HG03066 (cell line): ENCODE data around the gene CCSER1.
"Not testable (repeated sequence)": the region's sequence is repeated elsewhere in the genome, so short reads cannot be mapped to it uniquely, and the experiment has no call there.

ENCODE experiments used
- ATAC-seq: cut with Tn5 transposase; IDR thresholded peaks from one replicate; pipeline ENCODE4 v1.9.1; 2021; ENCODE audit warnings: low read depth; ENCODE audit not compliant: unreplicated experiment

The CCSER1 gene

GRCh38 chr4:91317434-91317833, 1190.2 kb downstream of the CCSER1 start:
- no peak for ATAC-seq

GRCh38 chr4:91319556-91320268, 1192.5 kb downstream of the CCSER1 start:
- ATAC-seq, result no peak

- ATAC-seq, result no peak
Observed at GRCh38 chr4:91322961-91323360, 1195.8 kb downstream of the CCSER1 start.

- ATAC-seq, result no peak
Observed at GRCh38 chr4:91325495-91325894, 1198.3 kb downstream of the CCSER1 start.

- not testable (repeated sequence) for ATAC-seq
Observed at GRCh38 chr4:91326167-91326566, 1199.0 kb downstream of the CCSER1 start.

- no peak for ATAC-seq
Observed at GRCh38 chr4:91330555-91331137, 1203.5 kb downstream of the CCSER1 start.

GRCh38 chr4:91340822-91341221, 1213.6 kb downstream of the CCSER1 start:
- no peak for ATAC-seq

GRCh38 chr4:91345632-91346031, 1218.4 kb downstream of the CCSER1 start:
- ATAC-seq, result no peak

- ATAC-seq, result not testable (repeated sequence)
Observed at GRCh38 chr4:91356496-91356895, 1229.3 kb downstream of the CCSER1 start.

- peak; percentile 43 for ATAC-seq
Observed at GRCh38 chr4:91358016-91358415, 1230.8 kb downstream of the CCSER1 start.

GRCh38 chr4:91358621-91359020, 1231.4 kb downstream of the CCSER1 start:
- ATAC-seq, result not testable (repeated sequence)

- ATAC-seq, result no peak
Observed at GRCh38 chr4:91359041-91360031, 1232.1 kb downstream of the CCSER1 start.

GRCh38 chr4:91362125-91362524, 1234.9 kb downstream of the CCSER1 start:
- ATAC-seq, result peak; percentile 40

- ATAC-seq, result no peak
Observed at GRCh38 chr4:91366554-91366953, 1239.4 kb downstream of the CCSER1 start.

GRCh38 chr4:91369116-91369515, 1241.9 kb downstream of the CCSER1 start:
- no peak for ATAC-seq

GRCh38 chr4:91373546-91373945, 1246.4 kb downstream of the CCSER1 start:
- no peak for ATAC-seq

- not testable (repeated sequence) for ATAC-seq
Observed at GRCh38 chr4:91405431-91405830, 1278.2 kb downstream of the CCSER1 start.

- no peak for ATAC-seq
Observed at GRCh38 chr4:91422011-91422410, 1294.8 kb downstream of the CCSER1 start.

GRCh38 chr4:91426725-91427124, 1299.5 kb downstream of the CCSER1 start:
- no peak for ATAC-seq

- ATAC-seq, result no peak
Observed at GRCh38 chr4:91427171-91427570, 1300.0 kb downstream of the CCSER1 start.

- ATAC-seq, result no peak
Observed at GRCh38 chr4:91434631-91435030, 1307.4 kb downstream of the CCSER1 start.
